Mesendoderm (in vitro differentiated cells): ENCODE results near the gene SDSL.

Experiments
- DNase-seq: peaks from one replicate; pipeline ENCODE4 v3.0.0; 2013
- H2AK5ac ChIP-seq: 2 replicates; pipeline ENCODE4 v1.6.1; 2013; ENCODE audit warnings: low read length, inconsistent platforms
- H2BK120ac ChIP-seq: 2 replicates; pipeline ENCODE4 v1.6.1; 2013; ENCODE audit warnings: low read depth, mild to moderate bottlenecking, low read length, moderate library complexity, mixed read lengths
- H2BK15ac ChIP-seq: replicated peaks from 2 replicates; pipeline ENCODE4 v1.6.1; 2013; ENCODE audit warnings: low read depth, mild to moderate bottlenecking, moderate library complexity
- H2BK5ac ChIP-seq: 2 replicates; pipeline ENCODE4 v1.6.1; 2013; ENCODE audit warnings: low read length, inconsistent platforms
- H3K18ac ChIP-seq: 2 replicates; pipeline ENCODE4 v1.6.1; 2013; ENCODE audit warnings: mild to moderate bottlenecking, low read length, mixed read lengths
- H3K23ac ChIP-seq: one replicate; pipeline ENCODE4 v1.6.1; 2013; ENCODE audit warnings: low read length
- H3K27ac ChIP-seq: 2 replicates; pipeline ENCODE4 v1.5.1; 2013; ENCODE audit warnings: low read depth, mild to moderate bottlenecking, inconsistent platforms, low read length, moderate library complexity
- H3K27me3 ChIP-seq: 2 replicates; pipeline ENCODE4 v1.6.1; 2013; ENCODE audit warnings: low read length, control low read depth, mild to moderate bottlenecking, inconsistent platforms; ENCODE audit not compliant: insufficient read depth, poor library complexity
- H3K36me3 ChIP-seq: 2 replicates; pipeline ENCODE4 v1.6.1; 2013; ENCODE audit warnings: low read length, inconsistent platforms; ENCODE audit not compliant: control insufficient read depth, insufficient read depth
- H3K4ac ChIP-seq: one replicate; pipeline ENCODE4 v1.6.1; 2013; ENCODE audit warnings: low read depth, mild to moderate bottlenecking, low read length, moderate library complexity
- H3K4me1 ChIP-seq: 2 replicates; pipeline ENCODE4 v1.6.1; 2013; ENCODE audit warnings: low read depth, low read length, inconsistent platforms; ENCODE audit not compliant: control insufficient read depth
- H3K4me2 ChIP-seq: 2 replicates; pipeline ENCODE4 v1.6.1; 2013; ENCODE audit warnings: low read length
- H3K4me3 ChIP-seq: 2 replicates; pipeline ENCODE4 v1.5.1; 2013; ENCODE audit warnings: mild to moderate bottlenecking, low read length
- H3K56ac ChIP-seq: one replicate; pipeline ENCODE4 v1.6.1; 2013; ENCODE audit warnings: low read length
- H3K79me1 ChIP-seq: 2 replicates; pipeline ENCODE4 v1.6.1; 2013; ENCODE audit warnings: low read length, inconsistent platforms
- H3K79me2 ChIP-seq: 2 replicates; pipeline ENCODE4 v1.6.1; 2013; ENCODE audit warnings: mild to moderate bottlenecking, low read length; ENCODE audit not compliant: control insufficient read depth, insufficient read depth
- H3K9ac ChIP-seq: 2 replicates; pipeline ENCODE4 v1.6.1; 2013; ENCODE audit warnings: low read length, inconsistent platforms
- H4K5ac ChIP-seq: one replicate; pipeline ENCODE4 v1.6.1; 2013; ENCODE audit warnings: low read length
- H4K8ac ChIP-seq: one replicate; pipeline ENCODE4 v1.6.1; 2013; ENCODE audit warnings: low read depth, mild to moderate bottlenecking, control low read depth, low read length, moderate library complexity
- WGBS: extraction: QIAGEN DNeasy Blood & Tissue Kit; methylation state at CpG from one replicate; pipeline ENCODE4 v1.1.7; 2013; ENCODE audit warnings: low lambda C conversion rate, missing lambda C conversion rate; ENCODE audit not compliant: insufficient coverage; ENCODE audit errors: extremely low coverage; 5-methylcytosine and 5-hydroxymethylcytosine counted together

SDSL gene

DNA sequence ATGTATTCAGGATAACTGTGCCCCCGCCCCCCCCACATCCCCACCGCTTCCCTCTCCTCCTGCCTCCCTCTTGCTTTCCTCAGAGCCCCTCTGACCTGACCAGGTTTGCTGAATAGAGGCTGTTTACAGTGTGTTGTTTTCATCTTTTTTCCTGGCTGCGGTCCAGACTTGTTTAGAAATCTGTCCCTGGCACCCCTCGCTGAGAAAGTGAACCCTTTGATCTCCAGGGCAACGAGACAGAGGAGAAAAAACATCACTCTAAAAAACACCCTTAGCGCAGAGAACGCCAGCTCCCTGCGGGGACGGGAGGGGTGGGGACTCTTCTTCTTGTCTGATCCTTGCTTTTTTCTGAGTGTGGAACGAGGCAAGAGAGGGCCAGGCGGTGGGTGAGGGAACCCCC is 41.0 kb upstream of the SDSL start:
- no peak overlapping the region for H3K4me2 ChIP-seq
- H3K79me2 ChIP-seq, result no peaks in the 10 kb centered on the region
- H3K4ac ChIP-seq, result no peak overlapping the region
- no peak overlapping the region for H2BK120ac ChIP-seq
- H4K5ac ChIP-seq, result no peak overlapping the region
- H2BK5ac ChIP-seq, result no peak overlapping the region
- no peak overlapping the region for H3K27ac ChIP-seq
- no peaks in the 10 kb centered on the region for H3K79me1 ChIP-seq
- no peaks in the 10 kb centered on the region for H3K27me3 ChIP-seq
- no peak overlapping the region for H4K8ac ChIP-seq
- H3K56ac ChIP-seq, result no peak overlapping the region
- H3K18ac ChIP-seq, result no peak overlapping the region
- no peak for DNase-seq
- H3K36me3 ChIP-seq, result no peaks in the 10 kb centered on the region
- no peak overlapping the region for H3K9ac ChIP-seq
- H3K4me3 ChIP-seq, result no peak overlapping the region
- H2BK15ac ChIP-seq, result no peak overlapping the region
- H3K4me1 ChIP-seq, result no peaks in the 10 kb centered on the region
- no peak overlapping the region for H3K23ac ChIP-seq
- H2AK5ac ChIP-seq, result no peak overlapping the region
- WGBS, result no CpG with 5 or more reads among the region's 11 CpGs

DNA sequence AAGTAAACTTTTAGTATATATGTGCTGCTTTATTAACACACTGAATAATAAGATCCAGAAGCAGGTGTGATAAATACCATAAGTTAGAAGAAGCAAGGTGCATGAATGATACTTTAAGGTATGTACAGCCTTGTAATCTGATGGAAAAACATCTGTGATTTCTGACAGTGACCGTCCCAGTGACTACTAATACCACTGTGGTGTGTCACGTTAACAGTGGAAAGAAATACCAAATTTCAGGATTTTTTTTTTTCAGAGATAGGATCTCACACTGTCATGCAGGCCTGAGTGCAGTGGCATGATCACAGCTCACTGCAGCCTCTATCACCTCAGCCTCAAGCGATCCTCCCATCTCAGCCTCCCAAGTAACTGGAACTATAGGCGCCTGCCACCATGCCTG is 40.0 kb upstream of the SDSL start:
- no peak overlapping the region for H3K4ac ChIP-seq
- no peaks in the 10 kb centered on the region for H3K79me2 ChIP-seq
- H3K23ac ChIP-seq, result no peak overlapping the region
- H2AK5ac ChIP-seq, result no peak overlapping the region
- H2BK120ac ChIP-seq, result no peak overlapping the region
- DNase-seq, result no peak
- H3K9ac ChIP-seq, result no peak overlapping the region
- H2BK15ac ChIP-seq, result no peak overlapping the region
- H4K8ac ChIP-seq, result no peak overlapping the region
- H4K5ac ChIP-seq, result no peak overlapping the region
- H3K56ac ChIP-seq, result no peak overlapping the region
- no peak overlapping the region for H3K4me2 ChIP-seq
- H3K27me3 ChIP-seq, result no peaks in the 10 kb centered on the region
- H3K4me1 ChIP-seq, result no peaks in the 10 kb centered on the region
- H3K18ac ChIP-seq, result no peak overlapping the region
- H2BK5ac ChIP-seq, result no peak overlapping the region
- no peak overlapping the region for H3K4me3 ChIP-seq
- WGBS, result no CpG with 5 or more reads among the region's 4 CpGs
- no peaks in the 10 kb centered on the region for H3K79me1 ChIP-seq
- no peaks in the 10 kb centered on the region for H3K36me3 ChIP-seq
- no peak overlapping the region for H3K27ac ChIP-seq

- Histone ChIP-seq H3K56ac (no peak overlapping the region), H3K36me3 (no peaks in the 10 kb centered on the region), H3K4me3 (no peak overlapping the region), H2AK5ac (no peak overlapping the region), H4K5ac (no peak overlapping the region), H3K4ac (no peak overlapping the region), H3K4me2 (no peak overlapping the region), H2BK5ac (no peak overlapping the region), H3K18ac (no peak overlapping the region), H4K8ac (no peak overlapping the region), H3K23ac (no peak overlapping the region), H3K79me1 (no peaks in the 10 kb centered on the region), H3K4me1 (no peaks in the 10 kb centered on the region), H3K79me2 (no peaks in the 10 kb centered on the region), H2BK15ac (no peak overlapping the region), H2BK120ac (no peak overlapping the region), H3K27ac (no peak overlapping the region), H3K9ac (no peak overlapping the region), H3K27me3 (no peaks in the 10 kb centered on the region)
- DNase-seq, result no peak
- WGBS, result no CpG with 5 or more reads among the region's 14 CpGs
These were observed 37.4 kb upstream of the SDSL start for GRCh38 chr12:113384778-113385177.

GRCh38 chr12:113385282-113385882 is 36.8 kb upstream of the SDSL start:
- H2BK120ac ChIP-seq, result no peak overlapping the region
- H3K27me3 ChIP-seq, result no peaks in the 10 kb centered on the region
- no peaks in the 10 kb centered on the region for H3K79me2 ChIP-seq
- H2BK15ac ChIP-seq, result no peak overlapping the region
- H3K56ac ChIP-seq, result no peak overlapping the region
- H3K23ac ChIP-seq, result no peak overlapping the region
- no peak overlapping the region for H3K9ac ChIP-seq
- no peak overlapping the region for H3K4ac ChIP-seq
- no peak overlapping the region for H3K18ac ChIP-seq
- H3K4me2 ChIP-seq, result no peak overlapping the region
- H3K27ac ChIP-seq, result no peak overlapping the region
- no peak overlapping the region for H4K8ac ChIP-seq
- H3K36me3 ChIP-seq, result no peaks in the 10 kb centered on the region
- no peaks in the 10 kb centered on the region for H3K4me1 ChIP-seq
- no peak overlapping the region for H4K5ac ChIP-seq
- no CpG with 5 or more reads among the region's 6 CpGs for WGBS
- DNase-seq, result no peak
- no peak overlapping the region for H3K4me3 ChIP-seq
- no peaks in the 10 kb centered on the region for H3K79me1 ChIP-seq
- no peak overlapping the region for H2BK5ac ChIP-seq
- no peak overlapping the region for H2AK5ac ChIP-seq

GRCh38 chr12:113386866-113387566 is 35.2 kb upstream of the SDSL start:
- Histone ChIP-seq H3K4ac (no peak overlapping the region), H2AK5ac (no peak overlapping the region), H2BK5ac (no peak overlapping the region), H4K5ac (no peak overlapping the region), H3K79me2 (no peaks in the 10 kb centered on the region), H3K36me3 (no peaks in the 10 kb centered on the region), H3K4me3 (no peak overlapping the region), H3K9ac (no peak overlapping the region), H3K79me1 (no peaks in the 10 kb centered on the region), H4K8ac (no peak overlapping the region), H3K27me3 (no peaks in the 10 kb centered on the region), H3K4me1 (no peaks in the 10 kb centered on the region), H3K18ac (no peak overlapping the region), H3K4me2 (no peak overlapping the region), H3K23ac (no peak overlapping the region), H2BK120ac (no peak overlapping the region), H3K27ac (no peak overlapping the region), H2BK15ac (no peak overlapping the region), H3K56ac (no peak overlapping the region)
- WGBS, result no CpG with 5 or more reads among the region's 12 CpGs
- no peak for DNase-seq

DNA sequence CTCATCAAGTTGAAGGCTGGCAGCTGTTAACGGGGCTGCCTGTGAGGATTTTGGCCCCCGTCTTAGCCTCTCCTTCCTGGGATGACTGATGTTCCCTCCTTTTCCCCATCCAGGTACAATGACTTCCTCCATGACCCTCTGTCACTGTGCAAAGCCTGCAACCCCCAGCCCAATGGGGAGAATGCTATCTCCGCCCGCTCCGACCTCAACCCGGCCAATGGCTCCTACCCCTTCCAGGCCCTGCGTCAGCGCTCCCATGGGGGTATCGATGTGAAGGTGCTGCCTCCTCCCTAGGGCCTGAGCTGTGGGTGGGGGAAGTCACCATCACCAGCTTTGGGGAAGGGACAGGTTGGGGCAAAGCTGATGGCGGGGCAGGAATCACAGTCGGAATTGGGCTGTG is 34.5 kb upstream of the SDSL start:
- Histone ChIP-seq H3K27me3 (no peaks in the 10 kb centered on the region), H3K79me2 (no peaks in the 10 kb centered on the region), H3K4me3 (no peak overlapping the region), H2AK5ac (no peak overlapping the region), H4K8ac (no peak overlapping the region), H3K79me1 (no peaks in the 10 kb centered on the region), H3K27ac (no peak overlapping the region), H3K23ac (no peak overlapping the region), H2BK5ac (no peak overlapping the region), H3K9ac (no peak overlapping the region), H3K4ac (no peak overlapping the region), H2BK15ac (no peak overlapping the region), H3K4me1 (no peaks in the 10 kb centered on the region), H3K56ac (no peak overlapping the region), H4K5ac (no peak overlapping the region), H2BK120ac (no peak overlapping the region), H3K4me2 (no peak overlapping the region), H3K18ac (no peak overlapping the region), H3K36me3 (no peaks in the 10 kb centered on the region)
- DNase-seq, result no peak
- no CpG with 5 or more reads among the region's 11 CpGs for WGBS
